NCI-H2196 treated with DMSO at 0.1 percent for 48 hours (cell line): ENCODE results near the gene OTUD7B.
"Not testable (repeated sequence)": the region's sequence is repeated elsewhere in the genome, so short reads cannot be mapped to it uniquely, and the experiment has no call there.

Source experiments
- DNase-seq: peaks from one replicate; lab custom pipeline; 2025; ENCODE audit not compliant: unreplicated experiment; lab: John Stamatoyannopoulos, UW

The OTUD7B gene

DNA sequence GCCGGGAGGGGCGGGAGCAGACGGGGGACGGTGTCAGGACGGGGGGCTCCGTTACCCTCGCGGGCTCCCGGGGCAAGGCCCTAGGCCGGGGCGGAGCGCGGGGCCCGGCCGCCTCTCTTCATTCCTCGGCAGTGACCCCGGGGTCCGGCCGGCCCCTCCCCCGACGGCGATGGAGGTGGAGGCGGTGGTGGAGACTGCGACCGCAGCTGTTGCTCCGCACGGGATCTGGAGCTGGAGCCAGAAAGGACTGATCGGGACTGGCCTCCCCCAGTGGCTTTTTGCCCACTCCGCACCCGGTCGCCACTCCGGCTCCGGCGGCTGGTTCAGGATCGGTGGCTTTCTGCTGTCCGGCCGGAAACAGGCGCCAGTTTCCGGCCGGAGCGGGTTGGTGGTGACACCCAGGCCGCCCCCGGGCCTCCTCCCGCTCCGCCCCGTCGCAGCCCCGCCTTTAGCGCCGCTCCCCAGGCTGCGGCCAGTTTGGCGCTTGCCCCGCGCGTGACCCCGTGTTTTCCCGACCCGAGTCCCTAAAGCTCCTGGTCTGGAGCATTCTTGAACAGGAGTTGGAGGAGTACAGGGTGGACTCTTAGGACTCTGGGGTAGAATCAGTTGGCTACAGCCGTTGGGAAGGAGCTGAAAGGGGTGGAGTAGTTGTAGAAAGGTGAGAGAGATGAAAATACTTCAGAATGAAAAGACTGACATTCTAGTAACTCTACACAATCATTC is at the start of gene OTUD7B:
Gene OTUD7B (minus strand): TSS at position 334 of the 723 bp plus-strand sequence. CDS start 33,216 bp downstream, outside the sequence.
- DNase-seq = peak; percentile 71

DNA sequence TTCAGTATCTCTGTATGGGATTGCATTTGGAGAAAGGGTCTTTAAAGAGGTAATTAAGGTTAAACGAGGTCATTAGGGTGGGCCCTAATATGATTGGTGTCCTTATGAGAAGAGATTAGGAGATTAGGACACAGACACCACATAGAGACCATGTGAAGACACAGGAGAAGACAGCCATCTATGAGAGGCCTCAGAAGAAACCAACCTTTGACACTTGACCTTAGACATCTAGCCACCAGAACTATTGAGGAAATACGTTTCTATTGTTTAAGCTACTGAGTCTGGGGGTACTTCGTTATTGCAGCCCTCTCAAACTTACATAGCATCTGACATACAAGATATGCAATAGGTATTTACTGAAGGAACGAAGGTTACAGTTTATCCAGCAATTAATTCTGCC is 49.7 kb upstream of the OTUD7B start:
- no peak for DNase-seq

DNA sequence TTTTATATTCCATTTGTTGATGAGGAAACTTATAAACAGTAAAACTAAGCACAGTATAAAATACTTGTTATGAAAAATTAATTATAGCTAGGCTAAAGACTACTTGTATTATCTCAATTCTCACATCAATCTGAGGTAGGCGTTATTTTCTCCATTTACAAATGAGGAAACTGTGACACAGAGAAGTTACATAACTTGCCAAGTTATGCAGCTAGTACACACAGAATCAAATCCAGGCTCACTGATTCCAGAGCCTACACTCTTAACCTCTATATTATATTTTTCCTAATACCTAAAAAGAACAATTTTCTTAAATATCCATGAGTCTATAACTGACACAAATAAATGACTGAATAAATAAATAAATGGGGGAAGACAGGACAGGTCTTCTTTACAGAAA is 45.9 kb upstream of the OTUD7B start:
- no peak for DNase-seq

DNA sequence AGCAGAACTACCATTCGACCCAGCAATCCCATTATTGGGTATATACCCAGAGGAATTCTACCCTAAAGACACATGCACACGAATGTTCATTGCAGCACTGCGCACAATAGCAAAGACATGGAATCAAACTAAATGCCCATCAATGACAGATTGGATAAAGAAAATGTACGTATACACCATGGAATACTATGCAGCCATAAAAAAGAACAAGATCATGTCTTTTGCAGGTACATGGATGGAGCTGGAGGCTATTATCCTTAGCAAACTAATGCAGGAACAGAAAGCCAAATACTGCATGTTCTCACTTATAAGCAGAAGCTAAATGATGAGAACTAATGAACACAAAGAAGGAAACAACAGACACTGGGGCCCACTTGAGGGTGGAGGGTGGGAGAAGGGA is 45.0 kb upstream of the OTUD7B start:
- DNase-seq = not testable (repeated sequence)

DNA sequence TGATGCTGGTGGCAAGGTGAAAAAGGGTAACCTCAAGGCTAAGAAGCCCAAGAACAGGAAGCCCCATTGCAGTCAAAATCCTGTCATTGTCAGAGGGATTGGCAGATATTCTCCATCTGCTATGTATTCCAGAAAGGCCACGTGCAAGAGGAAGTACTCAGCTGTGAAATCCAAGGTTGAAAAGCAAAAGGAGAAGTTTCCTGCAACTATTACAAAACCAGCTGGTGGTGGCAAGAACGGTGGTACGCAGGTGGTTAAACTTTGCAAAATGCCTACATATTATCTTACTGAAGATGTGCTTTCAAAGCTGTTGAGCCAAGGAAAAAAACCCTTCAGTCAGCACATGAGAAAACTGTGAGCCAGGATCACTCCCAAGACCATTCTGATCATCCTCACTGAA is 43.4 kb upstream of the OTUD7B start:
- no peak for DNase-seq

DNA sequence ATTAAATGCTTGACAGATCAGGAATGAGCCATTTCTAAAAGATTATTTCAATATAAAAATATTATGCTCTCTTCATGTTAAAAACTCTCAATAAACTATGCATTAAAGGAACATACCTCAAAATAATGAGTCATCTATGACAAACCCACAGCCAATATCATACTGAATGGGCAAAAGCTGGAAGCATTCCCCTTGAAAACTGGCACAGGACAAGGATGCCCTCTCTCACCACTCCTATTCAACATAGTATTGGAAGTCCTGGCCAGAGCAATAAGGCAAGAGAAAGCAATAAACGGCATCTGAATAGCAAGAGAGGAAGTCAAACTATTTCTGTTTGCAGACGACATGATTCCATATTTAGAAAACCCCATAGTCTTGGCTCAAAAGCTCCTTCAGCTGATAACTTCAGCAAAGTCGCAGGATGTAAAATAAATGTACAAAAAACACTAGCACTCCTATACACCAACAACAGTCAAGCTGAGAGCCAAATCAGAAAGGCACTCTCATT is 41.4 kb upstream of the OTUD7B start:
- not testable (repeated sequence) for DNase-seq

DNA sequence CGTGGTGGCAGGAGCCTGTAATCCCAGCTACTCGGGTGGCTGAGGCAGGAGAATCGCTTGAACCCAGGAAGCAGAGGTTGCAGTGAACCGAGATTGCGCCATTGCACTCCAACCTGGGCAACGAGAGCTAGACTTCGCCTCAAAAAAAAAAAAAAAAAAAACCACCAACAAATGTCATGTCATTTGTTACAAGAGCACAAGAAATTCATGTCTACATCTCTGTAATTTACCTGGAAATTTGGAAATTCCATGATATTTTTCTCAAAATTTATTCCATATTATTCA is 40.5 kb upstream of the OTUD7B start:
- DNase-seq = no peak

DNA sequence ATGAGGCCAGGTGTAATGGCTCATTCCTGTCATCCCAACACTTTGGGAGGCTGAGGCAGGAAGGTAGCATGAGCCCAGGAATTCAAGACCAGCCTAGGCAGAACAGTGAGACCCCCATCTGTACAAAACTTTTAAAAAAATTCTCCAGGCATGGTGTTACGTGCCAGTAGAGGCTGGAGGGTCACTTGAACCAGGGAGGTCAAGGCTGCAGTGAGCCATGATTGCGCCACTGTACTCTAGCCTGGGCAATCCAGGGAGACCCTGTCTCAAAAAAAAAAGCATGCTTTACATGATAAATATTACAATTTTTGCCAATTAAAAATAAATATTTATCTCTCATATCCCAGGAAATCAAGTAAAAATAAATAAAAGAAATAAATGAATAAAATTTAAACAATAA is 39.4 kb upstream of the OTUD7B start:
- no peak for DNase-seq

DNA sequence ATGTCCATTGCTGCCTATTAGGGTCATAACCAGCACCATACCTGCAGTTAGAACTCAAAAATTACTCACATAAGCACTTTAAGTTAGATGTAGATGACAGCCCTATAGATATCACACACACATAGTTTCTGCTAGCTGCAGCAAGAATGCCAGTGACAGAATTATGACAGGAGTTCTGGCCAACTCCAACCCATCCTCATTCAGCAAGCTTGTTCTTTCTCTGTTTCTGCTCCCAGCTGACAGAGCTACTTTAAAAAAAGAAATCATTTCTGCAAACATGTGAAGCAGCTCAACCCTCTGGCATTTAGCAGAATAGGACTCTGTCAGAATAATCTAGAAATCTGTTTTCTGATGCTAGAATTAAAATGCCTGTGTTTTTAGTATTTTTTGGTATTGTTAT is 23.8 kb upstream of the OTUD7B start:
- DNase-seq = no peak

DNA sequence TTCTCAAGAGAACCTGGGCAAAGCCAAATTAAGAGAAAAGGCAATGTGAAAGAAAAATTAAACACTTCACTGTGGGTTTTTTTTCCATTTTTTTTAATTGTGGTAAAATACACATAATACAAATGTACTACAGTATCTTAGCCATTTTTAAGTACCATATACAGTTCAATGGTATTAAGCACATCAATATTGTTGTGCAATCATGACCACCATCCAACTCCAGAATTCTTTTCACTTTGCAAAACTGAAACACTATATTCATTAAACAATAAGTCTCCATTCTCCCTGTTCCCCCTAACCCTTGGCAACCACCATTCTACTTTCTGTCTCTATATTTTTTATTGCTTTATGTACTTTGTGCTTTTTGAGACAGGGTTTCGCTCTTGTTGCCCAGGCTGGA is 17.8 kb upstream of the OTUD7B start:
- DNase-seq = no peak

DNA sequence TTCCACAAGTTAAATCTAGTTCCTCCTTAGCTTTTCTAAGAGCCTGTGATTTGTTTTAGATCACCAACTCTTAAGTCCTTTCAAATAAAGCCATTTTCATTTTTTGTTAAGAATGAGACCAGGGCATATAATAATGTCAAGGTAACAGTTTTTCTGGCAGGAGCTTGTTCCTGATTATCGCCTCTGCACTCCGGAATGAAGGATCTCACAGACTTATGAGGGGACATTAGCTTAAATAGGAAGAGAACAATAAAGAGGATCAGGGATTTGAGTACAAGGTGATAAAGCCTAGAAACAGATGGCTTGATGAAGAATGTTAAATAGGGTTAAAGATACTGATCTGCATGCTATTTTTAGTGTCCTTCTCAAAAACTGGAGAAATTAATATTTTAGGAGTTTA is 13.6 kb upstream of the OTUD7B start:
- DNase-seq = no peak

DNA sequence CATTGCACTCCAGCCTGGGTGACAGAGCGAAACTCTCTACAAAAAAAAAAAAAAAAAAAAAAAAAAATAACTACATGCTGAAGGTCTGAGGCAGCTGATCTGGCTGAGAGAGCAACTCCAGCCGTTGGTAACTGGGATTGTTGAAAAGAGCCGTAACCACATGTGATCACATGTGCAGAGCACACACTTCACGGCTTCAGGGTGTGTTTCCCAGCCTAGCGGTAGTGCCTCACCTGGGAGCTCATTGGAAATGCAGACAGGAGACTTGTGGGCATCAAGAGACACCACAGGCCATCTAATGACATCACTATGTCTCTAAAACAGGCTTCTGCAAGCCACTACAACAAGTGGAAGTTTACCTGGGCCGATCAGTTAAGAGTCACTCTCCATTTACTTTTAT is 11.8 kb upstream of the OTUD7B start:
- DNase-seq = no peak

DNA sequence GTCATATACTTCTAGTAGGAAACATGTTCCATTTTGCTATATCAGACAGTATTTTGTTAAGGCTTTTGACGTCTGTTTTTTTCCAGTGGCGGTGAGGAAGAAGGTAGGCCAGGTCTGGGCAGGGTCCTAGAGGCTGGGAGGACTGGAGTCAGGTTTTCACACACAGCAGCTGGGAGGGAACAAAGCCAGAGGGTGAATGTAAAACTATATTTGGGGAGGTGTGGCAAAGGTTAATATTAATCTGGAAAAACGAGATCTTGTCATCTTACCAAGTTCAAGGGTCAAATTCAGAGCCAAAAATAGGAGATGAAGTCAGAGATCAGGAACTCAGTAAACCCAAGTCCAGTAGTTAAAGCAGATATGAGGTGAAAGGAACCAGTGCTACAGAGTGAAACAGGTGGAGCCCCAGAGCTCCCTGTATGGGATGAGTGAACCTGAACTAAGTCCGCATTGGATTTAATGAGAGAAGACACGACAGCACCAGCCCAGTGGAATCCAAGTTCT is 10.7 kb upstream of the OTUD7B start:
- no peak for DNase-seq

DNA sequence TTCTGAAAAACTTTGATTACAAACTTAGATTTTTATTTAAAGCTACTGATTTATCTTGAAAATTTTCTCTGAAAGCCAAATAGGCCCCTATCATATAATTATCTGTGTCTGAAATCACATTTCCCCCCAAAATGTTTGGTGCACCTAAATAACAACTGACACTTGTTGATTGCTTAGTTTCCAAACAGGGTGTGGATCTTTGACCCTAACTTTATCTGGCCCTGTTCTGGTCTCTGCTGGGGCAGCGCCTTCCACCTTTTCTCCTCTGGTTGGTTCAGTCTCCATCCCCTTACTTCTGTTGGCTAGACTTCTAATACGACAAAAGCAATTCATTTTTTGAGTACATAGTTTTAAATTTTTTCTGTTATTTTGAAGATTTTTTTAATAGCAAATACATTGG is 10.2 kb upstream of the OTUD7B start:
- DNase-seq = no peak

DNA sequence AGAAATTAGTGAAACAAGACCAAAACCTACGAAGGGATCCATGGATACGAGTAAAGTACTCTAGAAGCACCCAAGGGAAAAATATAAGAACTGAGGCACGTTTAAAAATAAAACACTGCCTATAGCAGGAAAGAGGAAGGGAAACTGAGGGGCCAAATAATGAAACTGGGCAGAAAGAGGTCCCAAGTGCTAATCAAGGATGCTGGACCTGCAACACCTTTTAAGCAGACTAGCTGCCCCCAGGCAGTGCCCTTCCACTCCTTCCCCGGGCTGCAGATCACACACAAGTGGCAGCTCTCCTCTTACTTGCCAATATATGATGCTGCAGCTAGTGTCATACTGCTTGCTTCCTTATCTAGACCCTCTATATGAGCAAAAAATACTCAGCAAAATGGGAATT is 7.6 kb upstream of the OTUD7B start:
- no peak for DNase-seq

DNA sequence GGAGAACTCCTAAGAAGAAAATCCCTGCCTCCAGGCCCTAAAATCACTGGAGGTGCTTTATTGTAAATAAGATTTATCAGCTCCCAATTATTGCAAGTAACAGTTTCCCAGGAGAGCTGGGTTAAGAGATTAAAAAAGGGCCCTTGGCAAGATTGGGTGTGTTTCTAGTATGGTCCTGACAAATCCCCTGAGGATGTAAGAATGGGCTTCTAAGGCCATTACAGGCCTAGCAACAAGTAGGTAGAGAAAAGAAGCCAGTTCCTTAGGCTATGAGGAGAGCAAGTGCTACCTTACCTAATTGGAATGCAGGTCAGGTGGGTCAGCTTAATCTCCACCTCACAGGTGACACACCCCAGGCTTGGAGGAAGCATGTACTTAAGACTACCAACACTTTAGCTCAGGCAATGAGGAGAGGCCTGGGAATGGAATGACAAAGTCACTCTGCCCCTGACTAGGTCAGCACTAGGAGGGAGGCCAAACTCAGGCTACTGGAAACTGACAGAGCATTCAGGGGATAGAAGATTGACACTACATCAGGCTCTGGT is 6.8 kb upstream of the OTUD7B start:
- DNase-seq = no peak

DNA sequence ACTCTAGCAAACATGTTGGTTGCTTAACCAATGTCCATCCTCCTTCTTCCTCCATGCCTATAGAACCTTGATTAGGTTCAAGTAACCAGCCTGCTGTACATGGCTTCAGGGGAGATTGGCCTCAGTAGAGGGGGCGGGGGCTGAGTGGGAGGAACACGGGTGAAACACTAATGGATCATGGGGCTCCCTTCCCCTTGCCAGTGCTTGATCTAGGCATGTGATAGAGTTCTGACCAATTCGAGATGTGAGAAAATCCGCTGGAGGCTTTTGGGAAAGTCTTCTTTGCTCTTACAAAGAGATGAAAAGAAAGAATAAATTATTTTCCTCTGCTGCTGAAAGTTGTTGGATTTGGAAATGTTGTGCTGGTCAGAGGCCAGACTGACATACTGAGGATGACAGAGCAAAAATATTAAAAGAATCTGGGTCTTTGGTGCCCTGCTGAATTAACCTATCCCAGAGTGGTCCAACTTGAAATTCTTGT is 5.2 kb upstream of the OTUD7B start:
- DNase-seq = no peak

DNA sequence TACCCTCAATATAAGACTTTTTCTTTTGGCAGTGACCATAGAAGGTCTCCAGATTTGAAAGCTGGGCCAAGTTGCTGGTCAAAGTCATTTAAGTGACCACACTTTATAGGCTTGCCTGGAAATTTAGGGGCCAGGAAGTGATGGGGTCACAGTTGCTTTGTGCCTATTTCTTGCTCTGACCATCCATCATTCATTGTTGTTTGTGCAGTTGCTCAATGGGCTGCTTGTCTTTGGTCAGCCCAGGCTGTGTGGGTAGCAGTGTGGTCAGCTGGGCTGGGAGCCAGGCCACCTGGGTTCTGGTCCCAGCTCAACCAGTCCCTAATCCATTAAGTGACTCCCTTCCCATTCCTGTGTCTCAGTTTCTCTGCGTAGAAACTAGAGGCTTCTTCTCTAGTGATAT is 2.1 kb upstream of the OTUD7B start:
- DNase-seq = no peak

DNA sequence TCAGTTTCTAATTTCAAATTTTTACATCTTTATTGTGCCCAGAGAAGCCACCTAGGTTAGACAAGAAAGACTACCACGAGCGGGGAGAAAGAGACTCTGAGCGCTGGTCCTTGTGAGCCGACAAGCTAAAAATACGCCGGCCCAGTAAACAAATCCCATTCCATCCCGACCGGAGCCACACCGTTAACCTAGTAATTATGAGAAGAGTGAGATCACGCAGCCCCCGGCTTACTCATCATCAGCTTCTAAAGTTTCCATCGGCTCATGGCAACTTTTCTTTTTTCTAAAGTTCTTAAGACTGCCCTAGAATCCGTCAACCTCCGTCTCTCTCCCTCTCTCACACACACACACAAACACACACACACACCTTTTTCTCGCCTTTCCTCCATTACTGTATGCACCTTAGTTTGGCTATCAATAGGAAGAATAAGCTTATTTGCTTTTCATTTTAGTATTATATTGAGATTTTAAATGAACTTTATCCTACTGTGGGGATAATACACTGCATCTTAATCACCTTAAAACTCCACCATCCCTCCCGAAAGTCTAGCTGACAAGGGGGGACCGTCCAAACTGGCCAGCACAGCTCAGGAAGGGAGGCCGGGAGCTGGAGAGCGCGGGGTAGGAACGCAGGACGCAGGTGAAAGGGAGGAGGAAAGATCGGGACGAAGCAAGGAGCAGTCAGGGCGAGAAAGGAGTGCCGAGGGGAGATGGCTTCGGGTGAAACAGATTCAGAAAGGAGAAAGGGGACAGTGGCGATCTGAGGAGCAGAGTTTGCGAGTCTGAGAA is 728 bp downstream of the OTUD7B start:
- no peak for DNase-seq

DNA sequence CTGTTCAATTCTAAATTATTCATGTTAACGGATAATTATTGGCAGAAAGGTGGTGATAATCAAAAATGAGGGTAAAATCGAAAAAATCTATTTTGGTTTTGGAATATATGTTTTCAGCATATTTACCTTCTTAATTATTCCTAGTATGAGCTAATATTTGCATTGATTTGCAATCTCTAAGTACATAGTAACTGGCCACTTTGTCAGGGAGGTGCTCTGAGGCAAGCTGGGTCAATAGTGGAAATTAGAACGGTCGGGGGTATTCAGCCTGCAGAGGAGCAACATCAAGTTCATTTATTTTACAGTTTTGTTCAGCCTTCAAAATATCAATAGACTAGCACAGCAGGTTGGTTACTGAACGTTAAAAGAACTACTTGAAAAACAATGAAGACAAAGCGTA is 1.8 kb downstream of the OTUD7B start:
- DNase-seq = no peak

DNA sequence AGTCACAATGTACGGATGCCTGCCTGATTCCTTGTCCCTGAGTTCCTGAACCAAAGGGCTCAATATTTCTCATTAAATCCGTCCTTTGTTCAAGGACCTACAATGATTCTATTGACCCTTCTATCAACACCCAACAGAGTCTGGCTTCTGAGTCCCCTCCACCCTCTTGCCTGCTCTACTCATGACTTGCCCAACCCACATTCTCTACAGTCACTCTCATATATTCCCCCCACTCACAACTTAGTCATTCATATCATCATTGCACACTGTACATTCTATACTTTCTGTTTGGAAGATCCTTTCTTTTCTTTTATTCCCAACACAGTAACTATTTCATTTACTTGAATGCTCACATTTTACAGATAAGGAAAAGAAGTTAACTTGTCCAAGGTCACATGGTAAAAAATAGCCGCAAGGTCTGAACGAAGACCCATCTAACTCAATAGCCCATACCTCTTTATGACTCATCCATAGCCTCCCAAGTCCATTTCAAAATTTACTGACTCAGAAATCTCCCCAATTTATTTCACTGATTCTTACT is 3.6 kb downstream of the OTUD7B start:
- DNase-seq = no peak

DNA sequence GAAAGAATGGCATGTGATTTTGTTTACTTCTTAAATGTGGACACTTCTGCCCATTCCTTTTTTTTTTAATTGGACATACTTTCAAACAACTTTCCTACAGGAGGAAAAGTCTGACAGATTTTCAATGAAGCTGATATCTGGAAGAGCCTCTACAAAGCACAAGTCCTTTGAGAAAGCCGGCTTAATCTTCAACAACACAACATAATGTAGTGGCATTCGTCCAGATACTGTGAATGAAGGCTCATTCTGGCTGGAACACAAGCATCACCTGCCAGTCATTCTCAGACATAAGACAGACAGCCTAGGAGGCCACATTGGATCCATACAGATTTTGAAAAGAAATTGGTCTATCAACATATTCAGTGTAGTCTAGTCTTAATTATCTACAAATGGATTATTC is 4.9 kb downstream of the OTUD7B start:
- no peak for DNase-seq
